Measurements from ENCODE around the gene TBX15. TPM values are rescaled to one million over a fixed set of nuclear protein-coding genes. Genes with fewer than 3 reads are reported as not detected.

TBX15 gene
- 1 to 10 TPM; 2.2 to 4.5 TPM for total RNA-seq
- long read RNA-seq, full-length matches to known transcripts: 3 of 5 reads
- long read RNA-seq, partial matches to known transcripts: 0 of 5 reads
- long read RNA-seq, other reads (novel, unspliced or antisense): 2 of 5 reads

DNA sequence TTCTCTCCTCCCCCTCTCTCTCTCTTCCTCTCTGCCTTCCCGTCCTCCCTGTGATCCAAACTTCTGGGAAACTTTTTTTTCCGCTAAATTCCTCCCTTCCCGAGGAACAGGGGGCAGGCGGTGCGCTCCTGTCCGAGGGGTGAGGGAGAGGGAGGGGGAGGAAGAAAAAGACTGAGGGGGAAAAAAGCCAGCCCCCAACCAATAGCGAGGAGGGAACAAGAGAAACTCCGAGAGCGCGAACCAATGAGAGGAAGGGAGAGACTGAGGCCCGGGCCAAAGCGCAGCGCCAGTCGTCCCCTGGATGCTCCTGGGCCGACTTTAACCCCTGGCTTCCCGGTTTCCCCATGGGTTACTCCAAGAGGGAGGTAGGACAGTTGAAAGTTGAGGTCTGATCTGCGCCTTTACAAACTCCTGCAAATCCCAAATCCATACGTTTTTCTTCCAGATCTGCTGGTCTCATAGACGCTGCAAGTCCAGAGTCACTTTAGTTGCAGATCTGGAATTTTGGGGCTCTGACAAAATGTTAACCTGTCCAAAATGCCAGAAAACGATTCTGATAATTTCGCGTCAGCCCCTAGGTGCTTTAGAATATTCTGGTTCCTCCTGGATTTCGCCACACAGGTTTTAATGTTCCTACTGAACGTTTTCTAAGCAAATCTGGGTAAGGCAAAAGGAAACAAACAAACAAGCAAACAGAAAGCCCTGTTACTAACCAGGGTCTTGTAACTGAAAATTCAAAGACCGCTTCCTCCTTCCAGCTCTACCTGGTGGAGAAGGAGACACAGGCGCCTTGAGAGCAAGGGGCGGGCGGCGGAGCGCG is at the start of gene TBX15:
TBX15 (minus strand) TSS at position 158 of the 820 bp plus-strand sequence. CDS start 548 bp downstream, outside the sequence.
- ATAC-seq (peak; percentile 10 to 56), DNase-seq (no peak)
- intact Hi-C loops (cut with DNase I): no loop called here

GRCh38 chr1:119034359-119034758 is 46.2 kb upstream of the TBX15 start:
- ATAC-seq: no peak
- no peak for DNase-seq
- intact Hi-C loops (cut with DNase I): no loop called here

DNA sequence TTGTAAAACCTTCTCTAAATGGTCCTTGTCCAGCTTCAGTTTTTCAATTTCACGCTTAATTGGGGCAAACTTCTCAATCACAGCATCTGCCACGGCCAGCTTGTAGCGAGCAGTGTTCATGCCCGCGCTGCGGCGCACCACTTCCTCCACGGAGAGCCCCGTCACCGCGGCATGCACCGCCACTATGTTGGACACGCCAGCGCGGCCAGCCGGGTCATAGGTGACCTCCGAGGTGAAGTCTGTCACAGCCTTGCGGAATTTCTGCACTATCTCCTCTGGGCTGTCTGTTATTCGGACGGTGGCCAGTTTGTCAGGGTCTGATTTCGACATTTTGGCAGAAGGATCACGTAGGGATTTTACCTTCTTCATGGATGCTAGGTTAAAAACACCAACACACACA is 44.8 kb upstream of the TBX15 start:
- intact Hi-C loops (cut with DNase I): no loop called here
- DNase-seq (no peak), ATAC-seq (no peak)

GRCh38 chr1:119027759-119028158 is 39.6 kb upstream of the TBX15 start:
- intact Hi-C loops (cut with DNase I): no loop called here
- no peak for DNase-seq
- ATAC-seq: no peak

DNA sequence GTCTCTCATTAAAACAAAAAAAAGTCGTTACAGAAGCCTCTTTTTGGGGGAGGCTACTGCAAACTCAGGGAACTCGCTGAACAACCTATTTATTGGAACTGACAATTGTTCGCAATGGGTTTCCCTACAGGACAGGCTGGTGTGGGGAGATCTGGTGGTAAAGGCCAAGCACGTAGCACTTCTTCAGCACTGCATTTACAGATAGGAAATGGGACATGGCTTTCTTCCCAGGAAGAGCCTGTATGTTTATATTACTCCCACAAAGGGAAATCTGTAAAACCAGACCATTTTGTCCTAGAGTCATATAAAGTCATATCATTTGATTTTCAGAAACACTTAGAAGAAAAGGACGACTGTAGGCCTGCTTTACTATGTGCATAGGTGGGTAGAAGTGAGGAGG is 38.8 kb upstream of the TBX15 start:
- intact Hi-C loops (cut with DNase I): no loop called here
- DNase-seq (no peak), ATAC-seq (no peak)

GRCh38 chr1:119015547-119015946 is 27.4 kb upstream of the TBX15 start:
- DNase-seq: no peak
- no peak for ATAC-seq
- intact Hi-C loops (cut with DNase I): no loop called here

DNA sequence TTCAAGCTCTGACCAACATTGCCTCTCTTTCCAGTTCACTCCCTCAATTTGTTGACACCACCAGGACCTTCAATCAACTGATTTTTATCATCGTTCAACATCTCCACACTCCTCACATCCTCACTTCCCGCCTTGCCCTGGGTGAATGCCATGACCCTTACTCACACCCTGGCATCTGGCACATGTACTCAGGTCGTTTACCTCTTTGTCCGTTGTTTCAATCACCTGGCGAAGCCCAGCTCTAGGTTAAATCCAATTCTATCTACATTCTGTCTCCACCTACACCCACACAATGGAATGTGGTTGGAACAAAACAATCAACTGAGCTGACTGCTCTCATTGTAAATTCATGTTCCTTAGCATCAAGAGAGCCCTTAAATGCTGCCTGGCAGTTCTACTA is 24.2 kb upstream of the TBX15 start:
- ATAC-seq: no peak
- no peak for DNase-seq
- intact Hi-C loops (cut with DNase I): loop anchor here in 1 of 2 donors (5.0 kb wide), 1 partner anchor 790 kb away; no protein-coding TSS in a partner anchor

DNA sequence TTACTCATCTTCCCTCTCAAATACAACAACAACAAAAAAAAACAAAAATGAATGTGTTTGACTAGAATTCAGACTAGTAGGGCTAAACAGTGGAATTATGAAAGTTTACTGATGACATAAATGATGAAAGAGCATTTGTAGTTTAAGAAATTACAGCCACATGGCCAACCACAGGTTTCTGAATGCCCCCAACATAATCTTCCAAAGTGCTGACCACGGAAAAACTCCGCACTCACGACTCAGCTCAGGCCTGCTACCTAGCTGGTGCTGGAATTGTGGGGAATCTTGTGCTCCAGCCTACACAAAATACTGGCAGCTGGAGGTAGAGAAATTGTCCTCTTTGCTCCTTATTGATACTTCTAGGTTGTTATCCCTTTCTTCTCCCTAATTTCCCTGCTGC is 23.6 kb upstream of the TBX15 start:
- ATAC-seq (no peak), DNase-seq (no peak)
- intact Hi-C loops (cut with DNase I): loop anchor here in 1 of 2 donors (5.0 kb wide), 1 partner anchor 789 kb away; no protein-coding TSS in a partner anchor

DNA sequence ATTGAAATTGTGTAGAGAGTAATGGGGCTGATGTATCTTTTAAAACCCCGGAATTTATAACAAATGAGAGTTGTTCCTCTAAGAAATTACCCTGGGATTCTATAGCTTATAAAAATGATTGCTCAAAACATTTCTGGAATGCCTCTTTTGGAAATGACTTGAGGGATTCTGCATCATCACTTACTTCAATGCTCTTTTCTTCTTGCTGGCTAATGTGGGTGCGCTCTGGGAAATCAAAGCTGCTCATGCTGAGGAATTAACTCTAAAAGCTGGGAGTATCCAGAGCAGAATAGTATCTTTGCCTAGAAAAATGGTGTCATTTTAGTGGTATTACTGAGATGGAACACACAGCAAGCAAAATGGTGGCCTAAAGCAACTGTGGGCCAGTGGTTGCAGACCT is 23.0 kb upstream of the TBX15 start:
- DNase-seq: no peak
- intact Hi-C loops (cut with DNase I): loop anchor here in 1 of 2 donors (5.0 kb wide), 1 partner anchor 789 kb away; no protein-coding TSS in a partner anchor
- ATAC-seq: no peak

GRCh38 chr1:119010201-119010600 is 22.1 kb upstream of the TBX15 start:
- no peak for ATAC-seq
- intact Hi-C loops (cut with DNase I): loop anchor here in 1 of 2 donors (5.0 kb wide), 1 partner anchor 788 kb away; no protein-coding TSS in a partner anchor

GRCh38 chr1:119009312-119009655 is 21.1 kb upstream of the TBX15 start:
- intact Hi-C loops (cut with DNase I): loop anchor here (2.0 to 10.0 kb wide), 2 partner anchors 854 to 860 kb away; no protein-coding TSS in a partner anchor
- DNase-seq (no peak), ATAC-seq (no peak)

More at GRCh38 chr1:119010201-119010600, 22.1 kb upstream of the TBX15 start:
- DNase-seq: no peak

DNA sequence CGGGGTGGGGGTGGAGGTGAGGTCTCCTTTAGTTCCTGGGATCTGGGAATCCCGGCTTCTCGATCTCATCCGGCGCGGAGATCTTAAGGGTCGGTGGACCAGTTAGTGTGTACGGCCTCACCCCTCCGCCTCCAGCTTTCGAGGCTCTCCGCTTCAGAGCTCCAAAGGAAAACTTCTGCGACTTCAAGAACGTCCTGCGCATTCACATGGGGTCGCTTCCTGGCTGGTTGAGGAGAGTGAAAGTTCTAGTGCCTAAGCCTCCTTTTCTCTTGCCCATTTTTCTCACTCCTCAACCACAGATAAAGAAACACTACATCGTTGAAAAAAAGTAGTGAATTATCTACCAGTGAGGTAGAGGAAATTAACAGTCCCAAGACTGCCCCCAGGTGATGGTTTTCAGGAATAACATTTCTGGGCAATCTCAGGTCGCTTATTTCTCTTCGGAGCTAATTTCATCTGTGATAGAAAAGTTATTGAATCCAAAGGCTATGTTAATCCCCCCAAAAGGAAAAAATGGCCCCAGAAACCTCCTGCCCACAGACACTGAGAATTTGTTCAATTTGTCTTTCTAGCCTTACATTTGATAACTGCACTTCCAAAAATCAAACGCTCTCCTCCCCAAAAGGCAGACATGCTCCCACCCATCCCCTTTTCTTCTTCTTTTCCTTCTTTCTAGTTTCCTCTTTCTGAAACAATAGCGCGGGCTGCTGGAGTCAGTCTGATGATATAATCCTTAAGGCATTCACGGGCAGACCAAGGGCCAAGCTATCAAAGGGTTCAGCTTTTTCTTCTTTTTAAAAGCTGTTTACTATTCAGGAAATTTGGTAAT is 20.6 kb upstream of the TBX15 start:
- intact Hi-C loops (cut with DNase I): loop anchor here (2.0 to 10.0 kb wide), 2 partner anchors 854 to 860 kb away; no protein-coding TSS in a partner anchor
- ATAC-seq (peak; percentile 64 to 74), DNase-seq (no peak)

DNA sequence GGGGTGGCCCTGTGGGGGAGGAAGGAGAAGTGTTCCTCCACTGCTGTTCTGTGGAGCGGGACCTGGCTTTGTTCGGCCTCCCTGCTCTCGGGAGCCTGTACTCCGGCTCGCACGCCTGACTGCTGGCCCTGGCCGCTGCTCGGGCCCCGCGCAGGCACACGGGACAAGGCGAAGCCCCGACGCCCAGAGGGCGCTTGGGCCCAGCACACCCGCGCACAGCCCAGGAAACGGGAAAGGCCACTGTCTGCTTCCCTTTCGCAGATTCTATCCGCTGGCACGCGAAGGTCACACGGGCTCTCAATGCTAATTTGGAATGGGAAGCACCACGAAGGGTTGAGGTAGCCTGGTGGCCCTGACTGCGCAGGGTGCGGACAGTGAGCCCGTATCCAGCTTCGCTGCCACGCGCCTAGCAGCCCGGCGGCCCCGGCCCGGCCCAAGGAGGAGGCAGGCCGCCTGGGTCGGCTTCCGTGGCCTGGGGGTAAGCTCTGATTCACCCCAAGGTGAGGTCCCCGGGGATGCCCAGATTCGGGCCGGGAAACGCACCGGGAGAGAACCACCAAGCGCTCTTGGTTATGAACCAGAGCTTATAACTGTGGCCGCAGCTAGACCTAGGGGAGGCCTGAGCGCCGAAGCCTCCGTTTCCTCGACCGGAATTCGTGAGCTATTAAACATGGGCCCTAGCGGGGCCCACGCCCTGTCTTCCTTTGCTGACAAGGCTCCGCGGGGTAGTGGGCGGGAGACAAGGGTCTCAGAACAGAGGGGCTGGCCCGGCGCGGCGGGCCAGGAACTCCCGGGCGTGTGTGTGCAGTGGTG is 19.7 kb upstream of the TBX15 start:
- intact Hi-C loops (cut with DNase I): loop anchor here (2.0 to 10.0 kb wide), 2 partner anchors 853 to 859 kb away; no protein-coding TSS in a partner anchor
- ATAC-seq (peak; percentile 32 to 48), DNase-seq (no peak)

DNA sequence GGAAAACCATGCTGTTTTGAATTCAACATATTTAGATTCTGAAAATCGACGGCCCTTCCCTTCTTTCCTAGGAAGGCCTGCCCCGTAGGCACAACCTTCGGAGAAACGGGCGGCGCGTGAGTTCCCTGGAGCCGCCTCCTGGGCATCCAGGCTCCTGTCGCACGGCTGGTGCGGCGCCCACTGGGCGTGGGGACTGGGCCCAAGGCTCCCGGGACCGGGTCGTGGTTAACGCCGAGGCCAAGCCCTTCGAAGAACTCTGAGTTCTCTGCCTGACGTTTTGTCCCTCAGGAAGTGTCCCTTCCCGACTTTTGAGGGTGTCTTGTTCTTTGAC is 19.2 kb upstream of the TBX15 start:
- intact Hi-C loops (cut with DNase I): loop anchor here in 1 of 2 donors (10.0 kb wide), 1 partner anchor 853 kb away; no protein-coding TSS in a partner anchor

GRCh38 chr1:119006406-119007279 is 18.5 kb upstream of the TBX15 start:
- intact Hi-C loops (cut with DNase I): loop anchor here in 1 of 2 donors (10.0 kb wide), 1 partner anchor 852 kb away; no protein-coding TSS in a partner anchor
- DNase-seq (no peak), ATAC-seq (peak in 1 of 2 donors; percentile 24)

More for the DNA sequence above, 19.2 kb upstream of the TBX15 start:
- ATAC-seq: no peak
- DNase-seq: no peak

DNA sequence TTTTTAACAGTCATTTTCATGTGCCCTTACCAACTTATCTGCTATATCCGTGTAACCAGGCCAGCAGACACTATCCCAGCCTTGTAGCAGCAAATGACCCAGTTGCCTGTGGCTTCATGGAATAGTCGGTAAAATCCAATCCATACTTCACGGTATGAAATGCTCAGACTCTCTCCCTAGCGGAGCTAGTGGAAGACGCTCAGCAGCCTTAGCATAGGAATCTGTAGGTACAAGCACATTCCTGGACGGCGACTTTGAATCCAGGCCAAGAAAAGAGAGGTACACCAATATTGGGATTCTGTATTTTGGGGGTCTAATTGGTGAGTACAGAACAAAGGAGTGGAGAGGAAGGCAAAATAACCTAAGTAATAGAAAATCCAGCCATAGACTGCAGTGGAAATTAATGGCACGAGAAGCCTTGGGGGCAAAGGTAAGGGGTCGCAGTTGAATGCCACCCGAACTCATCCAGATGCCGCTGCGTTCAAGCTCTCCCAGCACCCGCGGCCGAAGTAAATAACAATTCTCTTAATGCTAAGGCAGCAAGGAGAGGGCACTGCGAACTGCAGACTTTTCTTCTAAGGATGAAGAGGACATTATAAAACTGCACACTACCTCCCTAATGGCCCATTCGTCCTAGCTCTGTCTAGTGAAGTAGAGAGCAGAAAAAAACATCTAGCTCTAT is 17.7 kb upstream of the TBX15 start:
- DNase-seq: no peak
- no peak for ATAC-seq
- intact Hi-C loops (cut with DNase I): loop anchor here in 1 of 2 donors (10.0 kb wide), 1 partner anchor 851 kb away; no protein-coding TSS in a partner anchor

GRCh38 chr1:119004781-119005180 is 16.6 kb upstream of the TBX15 start:
- DNase-seq (no peak), ATAC-seq (no peak)
- intact Hi-C loops (cut with DNase I): loop anchor here in 1 of 2 donors (10.0 kb wide), 1 partner anchor 850 kb away; no protein-coding TSS in a partner anchor

Data from left cardiac atrium (tissue), 4 donors.